Jurkat, Clone E6-1 (cell line): ENCODE results near the gene ATP8B3.
"Not testable (repeated sequence)": the region's sequence is repeated elsewhere in the genome, so short reads cannot be mapped to it uniquely, and the experiment has no call there.

Source experiments
- DNase-seq: peaks from one replicate; pipeline ENCODE4 v3.0.0-alpha.2; 2011; ENCODE audit warnings: low read depth, low spot score
- H3K4me3 ChIP-seq: 2 replicates; pipeline ENCODE4 v1.5.1; 2011; ENCODE audit warnings: mild to moderate bottlenecking, low read length, control low read depth, moderate library complexity

Gene ATP8B3

GRCh38 chr19:1764729-1765128 is 47.3 kb downstream of the ATP8B3 start:
- no peak for DNase-seq
- no peak overlapping the region for H3K4me3 ChIP-seq

GRCh38 chr19:1763648-1764639 is 48.1 kb downstream of the ATP8B3 start:
- DNase-seq, result no peak
- no peak overlapping the region for H3K4me3 ChIP-seq

GRCh38 chr19:1762243-1763117 is 49.6 kb downstream of the ATP8B3 start:
- H3K4me3 ChIP-seq, result no peak overlapping the region
- DNase-seq, result no peak

- no peak for DNase-seq
- no peak overlapping the region for H3K4me3 ChIP-seq
These were observed 50.4 kb downstream of the ATP8B3 start for GRCh38 chr19:1761528-1762242.

GRCh38 chr19:1760786-1761527 is 51.1 kb downstream of the ATP8B3 start:
- H3K4me3 ChIP-seq, DNase-seq: not testable (repeated sequence)

- H3K4me3 ChIP-seq, result no peak overlapping the region
- no peak for DNase-seq
These were observed 52.1 kb downstream of the ATP8B3 start for GRCh38 chr19:1760020-1760419.

- no peak for DNase-seq
- H3K4me3 ChIP-seq, result no peak overlapping the region
These were observed 52.8 kb downstream of the ATP8B3 start for GRCh38 chr19:1758959-1759903.

- DNase-seq, result no peak
- no peak overlapping the region for H3K4me3 ChIP-seq
These were observed 53.9 kb downstream of the ATP8B3 start for GRCh38 chr19:1758231-1758577.

- no peak overlapping the region for H3K4me3 ChIP-seq
- DNase-seq, result no peak
These were observed 54.4 kb downstream of the ATP8B3 start for GRCh38 chr19:1757468-1758230.

- H3K4me3 ChIP-seq, result no peak overlapping the region
- no peak for DNase-seq
These were observed 55.2 kb downstream of the ATP8B3 start for GRCh38 chr19:1756705-1757465.

GRCh38 chr19:1756264-1756663 is 55.8 kb downstream of the ATP8B3 start:
- H3K4me3 ChIP-seq, result no peak overlapping the region
- DNase-seq, result no peak

- no peak for DNase-seq
- H3K4me3 ChIP-seq, result no peak overlapping the region
These were observed 56.5 kb downstream of the ATP8B3 start for GRCh38 chr19:1755467-1756171.

- no peak for DNase-seq
- H3K4me3 ChIP-seq, result no peak overlapping the region
These were observed 57.2 kb downstream of the ATP8B3 start for GRCh38 chr19:1754636-1755466.

- H3K4me3 ChIP-seq, result no peak overlapping the region
- DNase-seq, result no peak
These were observed 57.9 kb downstream of the ATP8B3 start for GRCh38 chr19:1754018-1754635.
